Measurements from ENCODE around the gene RBP3.

The RBP3 gene

DNA sequence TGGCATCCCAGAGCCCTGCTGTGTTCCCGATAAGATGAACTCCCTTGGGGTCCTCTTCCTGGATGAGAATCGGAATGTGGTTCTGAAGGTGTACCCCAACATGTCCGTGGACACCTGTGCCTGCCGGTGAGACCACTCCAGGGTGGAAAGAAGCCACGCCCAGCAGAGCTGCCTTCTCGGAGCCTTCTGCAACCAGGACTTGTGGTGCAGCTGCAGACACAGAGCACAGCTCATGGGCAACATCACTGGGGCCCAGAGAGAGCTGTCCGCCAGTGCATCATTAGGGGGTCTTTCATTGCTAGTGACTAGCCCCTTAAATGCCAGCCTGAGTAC, 35.5 kb upstream of the RBP3 start:
- no peak for TF ChIP-seq ZNF70 (CRISPR knock-in tag; IDR thresholded peaks at IDR 0.05)
- no peak for TF ChIP-seq ISL1 (CRISPR knock-in tag; IDR thresholded peaks at IDR 0.05)
- no peak for TF ChIP-seq OSR1 (CRISPR knock-in tag; IDR thresholded peaks at IDR 0.05)
- TF ChIP-seq BACH2 (CRISPR knock-in tag; IDR thresholded peaks at IDR 0.05; ENCODE audit: borderline replicate concordance), result no peak
- TF ChIP-seq, protein P1, sequence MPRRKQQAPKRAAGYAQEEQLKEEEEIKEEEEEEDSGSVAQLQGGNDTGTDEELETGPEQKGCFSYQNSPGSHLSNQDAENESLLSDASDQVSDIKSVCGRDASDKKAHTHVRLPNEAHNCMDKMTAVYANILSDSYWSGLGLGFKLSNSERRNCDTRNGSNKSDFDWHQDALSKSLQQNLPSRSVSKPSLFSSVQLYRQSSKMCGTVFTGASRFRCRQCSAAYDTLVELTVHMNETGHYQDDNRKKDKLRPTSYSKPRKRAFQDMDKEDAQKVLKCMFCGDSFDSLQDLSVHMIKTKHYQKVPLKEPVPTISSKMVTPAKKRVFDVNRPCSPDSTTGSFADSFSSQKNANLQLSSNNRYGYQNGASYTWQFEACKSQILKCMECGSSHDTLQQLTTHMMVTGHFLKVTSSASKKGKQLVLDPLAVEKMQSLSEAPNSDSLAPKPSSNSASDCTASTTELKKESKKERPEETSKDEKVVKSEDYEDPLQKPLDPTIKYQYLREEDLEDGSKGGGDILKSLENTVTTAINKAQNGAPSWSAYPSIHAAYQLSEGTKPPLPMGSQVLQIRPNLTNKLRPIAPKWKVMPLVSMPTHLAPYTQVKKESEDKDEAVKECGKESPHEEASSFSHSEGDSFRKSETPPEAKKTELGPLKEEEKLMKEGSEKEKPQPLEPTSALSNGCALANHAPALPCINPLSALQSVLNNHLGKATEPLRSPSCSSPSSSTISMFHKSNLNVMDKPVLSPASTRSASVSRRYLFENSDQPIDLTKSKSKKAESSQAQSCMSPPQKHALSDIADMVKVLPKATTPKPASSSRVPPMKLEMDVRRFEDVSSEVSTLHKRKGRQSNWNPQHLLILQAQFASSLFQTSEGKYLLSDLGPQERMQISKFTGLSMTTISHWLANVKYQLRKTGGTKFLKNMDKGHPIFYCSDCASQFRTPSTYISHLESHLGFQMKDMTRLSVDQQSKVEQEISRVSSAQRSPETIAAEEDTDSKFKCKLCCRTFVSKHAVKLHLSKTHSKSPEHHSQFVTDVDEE (CRISPR knock-in tag; IDR thresholded peaks at IDR 0.05), result no peak
- TF ChIP-seq ARNTL (CRISPR knock-in tag; IDR thresholded peaks at IDR 0.05; ENCODE audit: borderline replicate concordance, low read depth), result no peak
- TF ChIP-seq CSDC2 (CRISPR knock-in tag; IDR thresholded peaks at IDR 0.05), result no peak
- TF ChIP-seq GLIS3 (CRISPR knock-in tag; IDR thresholded peaks at IDR 0.05), result no peak

DNA sequence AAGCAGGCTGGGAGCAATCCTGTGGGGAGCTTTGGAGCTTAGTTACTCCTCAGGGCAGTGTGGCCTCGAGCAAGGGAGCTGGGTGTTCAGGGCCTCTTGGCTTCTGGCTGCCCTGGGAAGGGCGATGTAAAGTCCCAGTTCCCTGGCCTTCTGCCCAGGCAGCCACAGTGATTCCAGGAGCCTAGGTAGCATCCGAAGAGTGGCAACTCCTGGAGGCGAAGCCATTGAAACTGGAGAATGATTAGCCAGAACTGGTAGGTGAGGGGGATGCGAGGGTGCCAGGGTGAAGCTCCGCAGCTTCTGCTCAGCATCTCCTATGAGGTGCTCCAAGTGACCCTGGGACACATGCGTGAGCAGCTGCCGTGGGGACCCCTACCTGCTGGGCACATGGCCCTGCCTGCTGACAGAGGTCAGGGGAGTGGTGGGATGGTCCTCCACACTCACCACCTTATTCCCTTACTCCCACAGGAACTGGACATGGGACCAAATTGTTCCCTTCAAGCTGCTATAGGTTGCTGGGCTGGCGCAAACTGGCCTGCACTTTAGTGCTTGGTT, 33.7 kb upstream of the RBP3 start:
- no peak for ATAC-seq
- no peak for TF ChIP-seq ZNF8 (CRISPR knock-in tag; IDR thresholded peaks at IDR 0.05)
- TF ChIP-seq ARNTL (CRISPR knock-in tag; IDR thresholded peaks at IDR 0.05; ENCODE audit: borderline replicate concordance, low read depth), result no peak
- no peak for TF ChIP-seq RARB (CRISPR knock-in tag; IDR thresholded peaks at IDR 0.05)
- TF ChIP-seq, protein P2, sequence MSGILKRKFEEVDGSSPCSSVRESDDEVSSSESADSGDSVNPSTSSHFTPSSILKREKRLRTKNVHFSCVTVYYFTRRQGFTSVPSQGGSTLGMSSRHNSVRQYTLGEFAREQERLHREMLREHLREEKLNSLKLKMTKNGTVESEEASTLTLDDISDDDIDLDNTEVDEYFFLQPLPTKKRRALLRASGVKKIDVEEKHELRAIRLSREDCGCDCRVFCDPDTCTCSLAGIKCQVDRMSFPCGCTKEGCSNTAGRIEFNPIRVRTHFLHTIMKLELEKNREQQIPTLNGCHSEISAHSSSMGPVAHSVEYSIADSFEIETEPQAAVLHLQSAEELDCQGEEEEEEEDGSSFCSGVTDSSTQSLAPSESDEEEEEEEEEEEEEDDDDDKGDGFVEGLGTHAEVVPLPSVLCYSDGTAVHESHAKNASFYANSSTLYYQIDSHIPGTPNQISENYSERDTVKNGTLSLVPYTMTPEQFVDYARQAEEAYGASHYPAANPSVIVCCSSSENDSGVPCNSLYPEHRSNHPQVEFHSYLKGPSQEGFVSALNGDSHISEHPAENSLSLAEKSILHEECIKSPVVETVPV (CRISPR knock-in tag; IDR thresholded peaks at IDR 0.05), result no peak
- no peak for TF ChIP-seq ZNF70 (CRISPR knock-in tag; IDR thresholded peaks at IDR 0.05)
- no peak for TF ChIP-seq OSR1 (CRISPR knock-in tag; IDR thresholded peaks at IDR 0.05)
- no peak for TF ChIP-seq BACH2 (CRISPR knock-in tag; IDR thresholded peaks at IDR 0.05; ENCODE audit: borderline replicate concordance)
- TF ChIP-seq SNAI2 (CRISPR knock-in tag; IDR thresholded peaks at IDR 0.05), result no peak
- TF ChIP-seq, protein P1 (CRISPR knock-in tag; IDR thresholded peaks at IDR 0.05), result no peak
- TF ChIP-seq CSDC2 (CRISPR knock-in tag; IDR thresholded peaks at IDR 0.05), result no peak
- TF ChIP-seq, protein P3, sequence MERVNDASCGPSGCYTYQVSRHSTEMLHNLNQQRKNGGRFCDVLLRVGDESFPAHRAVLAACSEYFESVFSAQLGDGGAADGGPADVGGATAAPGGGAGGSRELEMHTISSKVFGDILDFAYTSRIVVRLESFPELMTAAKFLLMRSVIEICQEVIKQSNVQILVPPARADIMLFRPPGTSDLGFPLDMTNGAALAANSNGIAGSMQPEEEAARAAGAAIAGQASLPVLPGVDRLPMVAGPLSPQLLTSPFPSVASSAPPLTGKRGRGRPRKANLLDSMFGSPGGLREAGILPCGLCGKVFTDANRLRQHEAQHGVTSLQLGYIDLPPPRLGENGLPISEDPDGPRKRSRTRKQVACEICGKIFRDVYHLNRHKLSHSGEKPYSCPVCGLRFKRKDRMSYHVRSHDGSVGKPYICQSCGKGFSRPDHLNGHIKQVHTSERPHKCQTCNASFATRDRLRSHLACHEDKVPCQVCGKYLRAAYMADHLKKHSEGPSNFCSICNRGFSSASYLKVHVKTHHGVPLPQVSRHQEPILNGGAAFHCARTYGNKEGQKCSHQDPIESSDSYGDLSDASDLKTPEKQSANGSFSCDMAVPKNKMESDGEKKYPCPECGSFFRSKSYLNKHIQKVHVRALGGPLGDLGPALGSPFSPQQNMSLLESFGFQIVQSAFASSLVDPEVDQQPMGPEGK (CRISPR knock-in tag; IDR thresholded peaks at IDR 0.05; ENCODE audit: borderline replicate concordance), result no peak
- no peak for TF ChIP-seq ISL1 (CRISPR knock-in tag; IDR thresholded peaks at IDR 0.05)
- no peak for TF ChIP-seq ZNF565 (CRISPR knock-in tag; conservative IDR thresholded peaks at IDR 0.05; ENCODE audit: low read depth)

More for the DNA sequence above, 35.5 kb upstream of the RBP3 start:
- ATAC-seq, result no peak

DNA sequence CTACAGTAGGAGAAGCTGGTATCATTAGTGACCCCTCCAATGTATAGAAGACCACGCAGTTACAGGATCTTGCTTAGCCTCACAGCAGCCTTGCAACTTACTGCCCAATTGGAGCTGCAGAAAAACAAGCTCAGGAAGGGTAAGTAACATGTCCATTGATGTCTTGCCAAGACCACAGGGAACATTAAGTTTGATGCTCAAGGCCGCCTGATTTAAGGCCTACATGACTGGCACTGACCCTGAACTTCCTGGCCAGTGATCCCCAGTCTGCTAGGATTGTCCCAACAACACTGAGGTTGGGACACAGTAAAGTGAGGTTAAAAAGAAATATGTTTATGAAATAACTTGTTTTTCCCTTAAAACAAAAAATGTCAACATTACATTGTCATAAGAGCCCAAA, 32.7 kb upstream of the RBP3 start:
- ATAC-seq, result no peak
- TF ChIP-seq, protein P1 (CRISPR knock-in tag; IDR thresholded peaks at IDR 0.05), result no peak

DNA sequence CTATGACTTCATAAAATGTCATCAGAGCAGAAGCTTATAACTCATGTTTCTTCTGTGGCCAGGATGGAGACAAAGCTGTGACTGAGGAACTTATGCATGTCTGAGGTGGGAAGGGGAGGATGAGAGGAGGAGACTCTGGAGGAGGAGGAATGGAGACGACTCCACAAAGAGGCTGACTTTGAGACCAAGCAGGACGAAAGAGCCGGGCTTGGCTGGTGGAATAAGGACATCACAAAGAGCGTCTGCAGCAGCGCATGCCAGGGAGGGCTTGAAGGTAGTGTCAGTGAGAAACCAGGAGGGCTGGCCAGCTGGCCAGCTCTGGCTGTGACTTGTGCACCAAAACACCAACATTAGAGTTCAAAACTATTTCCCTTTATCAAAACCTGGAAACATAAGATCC, 32.0 kb upstream of the RBP3 start:
- TF ChIP-seq ZNF70 (CRISPR knock-in tag; IDR thresholded peaks at IDR 0.05) (no peak), ESRRG (CRISPR knock-in tag; IDR thresholded peaks at IDR 0.05) (no peak)
- ATAC-seq, result no peak

All from SK-N-SH treated with all-trans-retinoic acid at 6 μM for 48 hours (cell line).